Endothelial cell of umbilical vein (primary cell): ENCODE results near the gene CCDC180. TPM values are rescaled to one million over a fixed set of nuclear protein-coding genes. Genes with fewer than 3 reads are reported as not detected.

ENCODE experiments used
- BruUV-seq: library from RNA; stranded (reverse); fragments of 400-500 nt; replicated peaks from 2 replicates; lab custom pipeline; 2021; lab: Mats Ljungman, UMichigan
- CTCF ChIA-PET: fragments of 300-600, 350-600 bp; sonication (Branson Sonifier 250); formaldehyde crosslinking; loops from one replicate; lab custom pipeline; 2021; ENCODE audit warnings: antibody characterized with exemption, inconsistent platforms; lab: Charles Lee
- POLR2A ChIA-PET: fragments of 300-600, 350-600 bp; sonication (Branson Sonifier 250); formaldehyde crosslinking; loops from one replicate; lab custom pipeline; 2021; ENCODE audit warnings: antibody characterized with exemption, inconsistent platforms; lab: Charles Lee
- DNase-seq: peaks from one replicate; pipeline ENCODE4 v3.0.0-alpha.2; 2011; ENCODE audit warnings: low read depth, low spot score
- FAIRE-seq: peaks from 2 replicates; lab custom pipeline; 2011; peaks lifted over from hg19 to GRCh38; lab: Jason Lieb, UNC
- H2AFZ ChIP-seq: 2 replicates; pipeline ENCODE4 v1.6.0; 2012; ENCODE audit warnings: low read depth, low read length, control low read depth, inconsistent platforms
- H3K27ac ChIP-seq: 2 replicates; pipeline ENCODE4 v1.5.1; 2011; ENCODE audit warnings: low read depth, mild to moderate bottlenecking, control low read depth, low read length, moderate library complexity; ENCODE audit not compliant: insufficient read depth
- H3K27me3 ChIP-seq, 2 experiments: 2 replicates each; pipeline versions ENCODE4 v1.6.0 to v1.6.1; 2011; ENCODE audit warnings: low read length in 2 of 2, mixed read lengths in 1 of 2; ENCODE audit not compliant: control insufficient read depth in 2 of 2, insufficient read depth in 2 of 2
- H3K36me3 ChIP-seq, 2 experiments: 2 replicates in 1 of 2; 3 replicates in 1 of 2; pipeline ENCODE4 v1.5.1; 2011; ENCODE audit warnings: low read length in 2 of 2, mild to moderate bottlenecking in 1 of 2, moderate library complexity in 1 of 2; ENCODE audit not compliant: control insufficient read depth in 2 of 2, insufficient read depth in 2 of 2; ENCODE audit errors: extremely low read depth in 1 of 2
- H3K4me1 ChIP-seq: 3 replicates; pipeline ENCODE4 v1.5.1; 2011; ENCODE audit warnings: mild to moderate bottlenecking, low read length; ENCODE audit not compliant: control insufficient read depth, insufficient read depth; ENCODE audit errors: extremely low read depth
- H3K4me2 ChIP-seq: 2 replicates; pipeline ENCODE4 v1.6.1; 2011; ENCODE audit warnings: low read length, control low read depth, mixed read lengths; ENCODE audit not compliant: insufficient read depth
- H3K4me3 ChIP-seq, 3 experiments: fragments of 200-600 bp in 1 of 3; sonication (generic), shearing (Covaris generic) in 1 of 3; replicated peaks in 1 of 3; 2 replicates each; pipeline ENCODE4 v1.5.1; 2011 to 2016; ENCODE audit warnings: control low read depth in 3 of 3, low read length in 3 of 3, mild to moderate bottlenecking in 2 of 3, inconsistent platforms in 1 of 3, low read depth in 1 of 3, moderate library complexity in 1 of 3; ENCODE audit not compliant: insufficient read depth in 1 of 3
- H3K79me2 ChIP-seq: 2 replicates; pipeline ENCODE4 v1.6.0; 2012; ENCODE audit warnings: low read length, inconsistent platforms; ENCODE audit not compliant: control insufficient read depth, insufficient read depth
- H3K9ac ChIP-seq: replicated peaks from 2 replicates; pipeline ENCODE3; 2011; ENCODE audit warnings: low read length, control low read depth; ENCODE audit not compliant: insufficient read depth; ENCODE audit errors: extremely low read depth
- H3K9me1 ChIP-seq: replicated peaks from 3 replicates; pipeline ENCODE4 v1.6.0; 2011; ENCODE audit warnings: mild to moderate bottlenecking, low read length; ENCODE audit not compliant: control insufficient read depth, insufficient read depth; ENCODE audit errors: extremely low read depth
- H3K9me3 ChIP-seq: replicated peaks from 2 replicates; pipeline ENCODE4 v1.5.1; 2012; ENCODE audit warnings: low read length, inconsistent platforms; ENCODE audit not compliant: control insufficient read depth, insufficient read depth
- H4K20me1 ChIP-seq: replicated peaks from 2 replicates; pipeline ENCODE3; 2011; ENCODE audit warnings: mild to moderate bottlenecking, low read length; ENCODE audit not compliant: control insufficient read depth, insufficient read depth; ENCODE audit errors: extremely low read depth
- CTCF ChIP-seq, 2 donors: IDR thresholded peaks; 1 replicate in 1 of 2; 2 replicates in 1 of 2; pipeline ENCODE4 v1.5.1; 2011; ENCODE audit warnings: low read length in 2 of 2, mild to moderate bottlenecking in 2 of 2, moderate library complexity in 2 of 2, control low read depth in 1 of 2, inconsistent platforms in 1 of 2, low read depth in 1 of 2; ENCODE audit not compliant: insufficient read depth in 1 of 2; ENCODE audit errors: extremely low read depth in 1 of 2
- EZH2 ChIP-seq: IDR thresholded peaks from 2 replicates; pipeline ENCODE4 v1.6.1; 2012; ENCODE audit warnings: borderline replicate concordance, low read depth, mild to moderate bottlenecking, moderate library complexity, low read length, inconsistent platforms; ENCODE audit not compliant: severe bottlenecking
- FOS ChIP-seq: IDR thresholded peaks from 2 replicates; pipeline ENCODE4 v1.6.1; 2011; ENCODE audit warnings: mild to moderate bottlenecking, low read length, moderate library complexity, borderline replicate concordance; ENCODE audit not compliant: insufficient read depth
- GATA2 ChIP-seq: IDR thresholded peaks from 2 replicates; pipeline ENCODE4 v1.7.0; 2011; ENCODE audit warnings: low read depth, mild to moderate bottlenecking, moderate library complexity, mixed read lengths, low read length; ENCODE audit not compliant: insufficient read length, insufficient read depth
- JUN ChIP-seq: IDR thresholded peaks from 2 replicates; pipeline ENCODE4 v1.6.1; 2011; ENCODE audit warnings: borderline replicate concordance, low read depth; ENCODE audit not compliant: insufficient read length, insufficient read depth
- MYC ChIP-seq: IDR thresholded peaks from one replicate; pipeline ENCODE4 v1.6.1; 2011; ENCODE audit warnings: mild to moderate bottlenecking, low read depth, low read length
- POLR2A ChIP-seq: IDR thresholded peaks from 2 replicates; pipeline ENCODE4 v1.6.1; 2012; ENCODE audit warnings: low read depth, mild to moderate bottlenecking, control low read depth, low read length
- POLR2AphosphoS5 ChIP-seq: IDR thresholded peaks from 2 replicates; pipeline ENCODE4 v1.6.1; 2012; ENCODE audit warnings: low read depth, mild to moderate bottlenecking, control low read depth, low read length, moderate library complexity; ENCODE audit not compliant: insufficient read depth
- dilution Hi-C: fragments of 300-500 bp; cut with MboI; formaldehyde crosslinking; loops from one replicate; pipeline ENCODE4 v1.15.0; 2019; ENCODE audit warnings: low sequenced_read_pairs; ENCODE audit not compliant: extremely low pct_ligation_motif_present
- intact Hi-C: fragments of 100-400 bp; cut with micrococcal nuclease; formaldehyde crosslinking; loops from one replicate; pipeline ENCODE4 v1.10.0; 2022
- polyA plus RNA-seq, 4 experiments: library from polyadenylated mRNA; depleted of rRNA in 3 of 4; stranded (reverse) in 3 of 4; unstranded in 1 of 4; fragments of >200 nt; gene quantifications; 2 replicates each; pipeline versions ENCODE4 v1.2.1 to v1.2.3, GENCODE V29; 2011 to 2012; ENCODE audit warnings: missing spikeins in 1 of 4
- total RNA-seq: library from RNA; stranded (reverse); gene quantifications from 2 replicates; pipeline ENCODE4 v1.2.3, GENCODE V29; 2021
- TF ChIP-seq, protein P1 (sequence below): IDR thresholded peaks from 2 replicates; pipeline ENCODE4 v1.6.1; 2011; ENCODE audit not compliant: insufficient read depth, insufficient read length

CCDC180 gene
- total and polyA plus RNA-seq, 2 donors (not counting 3 experiments of a cell fraction or from before 2014, with no cell fraction given): 0.30 to 2.5 TPM

DNA sequence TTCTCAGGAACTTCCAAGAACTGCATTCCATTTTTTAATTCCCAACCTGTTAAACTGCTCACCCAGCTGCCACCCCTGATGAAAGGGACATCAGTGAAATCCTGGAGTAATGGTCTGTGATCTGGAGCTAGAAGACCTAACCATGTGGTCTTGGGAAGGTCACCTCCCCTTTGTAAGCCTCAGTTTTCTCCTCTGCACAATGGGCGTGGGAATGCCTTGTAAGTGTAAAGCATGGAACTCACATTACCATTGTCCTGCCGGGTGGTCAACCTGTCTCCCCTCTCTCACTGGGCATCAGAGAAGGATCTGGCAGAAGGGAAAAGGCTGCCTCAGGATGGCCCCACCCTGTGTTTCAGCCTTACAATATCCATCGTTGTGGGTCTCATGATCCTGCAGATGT, 15.3 kb upstream of the CCDC180 start:
- intact Hi-C loops (no loop called here), dilution Hi-C loops (no loop called here)
- no peaks in the 10 kb centered on the region for H3K9me3 ChIP-seq
- no peaks in the 10 kb centered on the region for H3K9me1 ChIP-seq
- ChIA-PET CTCF (interaction anchor here (0.9 to 2.0 kb wide), 2 partner anchors 54 to 71 kb away, joined by 3 to 7 read pairs; no protein-coding TSS in a partner anchor), POLR2A (no interaction called here)
- no peak overlapping the region for H3K9ac ChIP-seq
- H3K4me2 ChIP-seq: no peak overlapping the region
- H3K27me3 ChIP-seq: no peaks in the 10 kb centered on the region
- H3K27ac ChIP-seq: no peak overlapping the region
- H3K4me1 ChIP-seq: peaks cover 15% of the 10 kb centered on the region
- peaks cover 0 to 5% of the 10 kb centered on the region in 2 experiments for H3K36me3 ChIP-seq
- no peak overlapping the region for H2AFZ ChIP-seq
- BruUV-seq: no TSS peak
- FAIRE-seq: no peak
- no peaks in the 10 kb centered on the region for H3K79me2 ChIP-seq
- no peak for DNase-seq
- no peak overlapping the region for H3K4me3 ChIP-seq
- no peaks in the 10 kb centered on the region for H4K20me1 ChIP-seq
- TF ChIP-seq POLR2A (no peak), MYC (no peak), CTCF (IDR thresholded peaks at IDR 0.05; ENCODE audit: extremely low read depth in 1 of 2, insufficient read depth in 1 of 2, low read depth in 1 of 2, low read length in 2 of 2) (no peak), EZH2 (no peak), JUN (no peak), POLR2AphosphoS5 (no peak), FOS (no peak), GATA2 (no peak)
- TF ChIP-seq, protein P1, sequence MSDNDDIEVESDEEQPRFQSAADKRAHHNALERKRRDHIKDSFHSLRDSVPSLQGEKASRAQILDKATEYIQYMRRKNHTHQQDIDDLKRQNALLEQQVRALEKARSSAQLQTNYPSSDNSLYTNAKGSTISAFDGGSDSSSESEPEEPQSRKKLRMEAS: no peak
